Prostate gland (tissue), 2 donors: ENCODE data around the gene S1PR4. TPM values are rescaled to one million over a fixed set of nuclear protein-coding genes. Genes with fewer than 3 reads are reported as not detected.
"Not testable (repeated sequence)": the region's sequence is repeated elsewhere in the genome, so short reads cannot be mapped to it uniquely, and the experiment has no call there.

ENCODE experiments used
- DNase-seq: peaks from one replicate; pipeline ENCODE4 v3.0.0-alpha.2; 2019; ENCODE audit warnings: low spot score
- H3K27ac ChIP-seq, 2 donors: fragments of 200-600 bp; sonication (generic); 2 replicates each; pipeline ENCODE4 v1.5.1; 2017 to 2019
- H3K27me3 ChIP-seq: fragments of 200-600 bp; sonication (generic); replicated peaks from 2 replicates; pipeline ENCODE4 v1.5.1; 2019; ENCODE audit not compliant: insufficient read depth
- H3K36me3 ChIP-seq, 2 donors: fragments of 200-600 bp; sonication (generic); 1 replicate in 1 of 2; 2 replicates in 1 of 2; pipeline versions ENCODE4 v1.5.1 to v1.8.1; 2017 to 2019
- H3K4me1 ChIP-seq: fragments of 200-600 bp; sonication (generic); replicated peaks from 2 replicates; pipeline ENCODE4 v1.5.1; 2019
- H3K4me3 ChIP-seq, 2 donors: fragments of 200-600 bp; sonication (generic); 2 replicates each; pipeline ENCODE4 v1.5.1; 2017 to 2019
- H3K9me3 ChIP-seq: fragments of 200-600 bp; sonication (generic); 2 replicates; pipeline ENCODE4 v1.5.1; 2017
- CTCF ChIP-seq, 4 experiments: fragments of 200-600 bp in 2 of 4; fragments of 450-650 bp in 2 of 4; sonication (generic) in 2 of 4; IDR thresholded peaks; 1 replicate in 3 of 4; 2 replicates in 1 of 4; pipeline ENCODE4 v1.5.1; 2016 to 2019; ENCODE audit warnings: antibody characterized with exemption in 4 of 4, mild to moderate bottlenecking in 2 of 4, moderate library complexity in 2 of 4
- POLR2A ChIP-seq: fragments of 450-650 bp; IDR thresholded peaks from one replicate; pipeline ENCODE4 v1.6.1; 2016; ENCODE audit warnings: antibody characterized with exemption, mild to moderate bottlenecking
- POLR2AphosphoS5 ChIP-seq: sonication (generic); formaldehyde crosslinking; IDR thresholded peaks from one replicate; pipeline ENCODE4 v1.6.1; 2017; ENCODE audit warnings: antibody characterized with exemption
- WGBS: methylation state at CpG from one replicate; pipeline ENCODE4 v1.1.5; 2018; 5-methylcytosine and 5-hydroxymethylcytosine counted together
- intact Hi-C: fragments of 100-400 bp; cut with DNase I; formaldehyde crosslinking; loops from one replicate; pipeline ENCODE4 v1.14.2; 2022
- total RNA-seq, 2 donors: library from RNA; depleted of rRNA; stranded (reverse); fragments of >200 nt; gene quantifications; one replicate each; pipeline ENCODE4 v1.1.0, GENCODE V29; 2016

S1PR4 gene
- total RNA-seq, 2 donors from 2014 or later = 0.14 to 1.5 TPM

DNA sequence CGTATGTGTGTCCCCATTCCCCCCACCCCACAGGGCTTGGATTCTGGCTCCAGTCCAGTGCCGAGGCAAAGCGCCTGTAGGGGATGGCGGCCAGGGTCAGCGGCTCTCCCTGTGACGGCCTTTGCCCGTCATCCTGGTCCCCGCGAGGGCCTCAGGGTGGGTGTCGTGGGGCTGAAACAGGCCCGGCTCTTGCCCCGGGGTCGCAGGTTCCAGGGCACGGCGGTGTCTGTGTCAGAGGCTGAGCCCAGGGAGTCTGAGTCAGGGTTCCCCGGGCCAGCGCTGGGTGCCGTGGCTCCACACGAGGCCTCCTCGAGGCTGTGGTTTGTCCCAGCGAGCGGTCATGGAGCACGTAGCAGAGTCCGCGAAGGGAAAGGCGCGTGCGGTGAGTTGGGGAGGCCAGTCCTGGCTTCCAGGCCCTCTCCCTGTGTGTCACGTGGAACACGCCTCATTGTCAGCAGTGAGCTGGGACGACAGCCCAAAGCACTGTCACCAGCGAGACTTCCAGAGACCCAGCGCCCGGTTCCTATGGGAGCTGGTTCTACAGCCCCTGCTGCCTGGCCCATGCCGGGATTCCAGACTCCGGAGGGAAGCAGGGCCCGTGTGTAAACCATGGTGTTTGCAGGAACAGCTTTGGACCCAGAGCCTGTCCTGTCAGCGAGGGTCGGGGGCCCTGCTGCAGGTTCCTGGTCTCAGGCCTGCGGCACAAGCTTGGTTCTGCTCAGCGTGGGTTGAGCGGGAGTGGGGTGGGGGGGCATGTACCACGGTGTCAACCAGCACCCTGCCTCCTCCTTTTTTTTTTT, 20.5 kb downstream of the S1PR4 start:
- no peak overlapping the region for H3K4me3 ChIP-seq
- TF ChIP-seq POLR2AphosphoS5 = no peak
- no peak for TF ChIP-seq POLR2A
- no peak for TF ChIP-seq CTCF (IDR thresholded peaks at IDR 0.05)
- 89% methylated on average over 43 of the region's 43 CpGs for WGBS
- no peak overlapping the region for H3K27ac ChIP-seq
- H3K9me3 ChIP-seq = no peaks in the 10 kb centered on the region
- no peak for DNase-seq
- no peaks in the 10 kb centered on the region for H3K27me3 ChIP-seq
- no peaks in the 10 kb centered on the region for H3K36me3 ChIP-seq
- no peaks in the 10 kb centered on the region for H3K4me1 ChIP-seq
- intact Hi-C loops = no loop called here

GRCh38 chr19:3201072-3201700, 22.6 kb downstream of the S1PR4 start:
- TF ChIP-seq CTCF (IDR thresholded peaks at IDR 0.05) (no peak), POLR2AphosphoS5 (no peak), POLR2A (no peak)
- H3K4me1 ChIP-seq = no peaks in the 10 kb centered on the region
- H3K27me3 ChIP-seq = no peaks in the 10 kb centered on the region
- no peak overlapping the region for H3K4me3 ChIP-seq
- H3K36me3 ChIP-seq = peaks cover 1 to 3% of the 10 kb centered on the region in 2 donors
- 92% methylated on average over 35 of the region's 39 CpGs for WGBS
- DNase-seq = no peak
- H3K27ac ChIP-seq = no peak overlapping the region
- intact Hi-C loops = no loop called here
- no peaks in the 10 kb centered on the region for H3K9me3 ChIP-seq

DNA sequence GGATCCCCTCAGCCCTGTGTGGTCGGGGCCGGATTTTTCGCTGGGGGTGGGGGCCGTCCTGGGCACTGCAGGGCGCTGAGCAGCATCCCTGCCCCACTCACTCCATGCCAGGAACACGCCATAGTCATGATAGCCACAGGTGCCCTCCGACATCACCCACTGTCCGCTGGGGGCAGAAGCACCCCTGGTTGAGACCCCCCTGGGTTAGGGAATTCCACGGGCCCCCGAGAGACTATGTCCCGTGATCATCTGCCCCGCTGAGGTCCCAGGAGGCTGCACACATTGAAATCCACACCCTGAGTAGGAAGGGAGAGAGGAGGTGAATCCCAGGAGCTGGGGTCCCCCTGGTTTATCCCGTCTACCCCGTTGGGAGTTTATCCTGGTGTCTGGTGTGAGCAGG, 23.3 kb downstream of the S1PR4 start:
- Histone ChIP-seq H3K4me3 (no peak overlapping the region), H3K9me3 (no peaks in the 10 kb centered on the region), H3K36me3 (peaks cover 3 to 10% of the 10 kb centered on the region in 2 donors), H3K27ac (no peak overlapping the region), H3K4me1 (no peaks in the 10 kb centered on the region), H3K27me3 (no peaks in the 10 kb centered on the region)
- TF ChIP-seq CTCF (IDR thresholded peaks at IDR 0.05) (no peak), POLR2AphosphoS5 (no peak), POLR2A (no peak)
- WGBS = 94% methylated on average over 14 of the region's 14 CpGs
- intact Hi-C loops = no loop called here
- DNase-seq = no peak

DNA sequence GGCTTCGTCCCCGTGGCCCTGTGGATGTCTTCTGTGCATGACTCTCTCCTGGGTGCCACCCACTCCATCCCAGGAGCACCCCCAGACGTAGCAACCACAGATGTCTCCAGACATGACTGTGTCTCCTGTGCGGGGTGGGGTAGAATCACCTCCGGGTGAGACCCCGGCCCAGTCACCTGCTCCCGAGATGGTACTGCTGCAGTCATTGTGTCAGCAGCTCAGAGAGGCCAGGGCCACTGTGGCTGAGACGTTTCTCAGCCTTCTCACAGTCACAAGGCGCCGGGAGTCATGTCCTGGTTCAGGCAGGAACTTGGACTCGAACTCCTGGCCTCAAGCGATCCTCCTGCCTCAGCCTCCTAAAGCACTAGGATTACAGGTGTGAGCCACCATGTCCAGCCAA, 23.8 kb downstream of the S1PR4 start:
- WGBS = 85% methylated on average over 12 of the region's 12 CpGs
- DNase-seq = no peak
- Histone ChIP-seq H3K4me1 (no peaks in the 10 kb centered on the region), H3K27ac (no peak overlapping the region), H3K9me3 (no peaks in the 10 kb centered on the region), H3K36me3 (peaks cover 3 to 14% of the 10 kb centered on the region in 2 donors), H3K4me3 (no peak overlapping the region), H3K27me3 (no peaks in the 10 kb centered on the region)
- intact Hi-C loops = no loop called here
- TF ChIP-seq POLR2AphosphoS5 (no peak), CTCF (IDR thresholded peaks at IDR 0.05) (no peak), POLR2A (no peak)

- H3K36me3 ChIP-seq = peaks cover 3 to 19% of the 10 kb centered on the region in 2 donors
Measured at GRCh38 chr19:3202895-3203294, 24.3 kb downstream of the S1PR4 start.

More at GRCh38 chr19:3202895-3203294, 24.3 kb downstream of the S1PR4 start:
- H3K4me1 ChIP-seq, H3K27ac ChIP-seq, intact Hi-C loops, H3K4me3 ChIP-seq, DNase-seq, H3K9me3 ChIP-seq, H3K27me3 ChIP-seq: not testable (repeated sequence)
- 91% methylated on average over 7 of the region's 7 CpGs for WGBS
